Uterus (tissue), 4 donors: ENCODE results near the gene DIABLO. TPM values are rescaled to one million over a fixed set of nuclear protein-coding genes. Genes with fewer than 3 reads are reported as not detected.

ENCODE experiments used
- DNase-seq, 2 donors: peaks; one replicate each; pipeline ENCODE4 v3.0.0-alpha.2; 2019 to 2020
- H3K27ac ChIP-seq, 2 donors: fragments of 200-600 bp; sonication (generic); 1 replicate in 1 of 2; 2 replicates in 1 of 2; pipeline ENCODE4 v1.5.1; 2016 to 2018
- H3K27me3 ChIP-seq, 2 donors: fragments of 200-600 bp; sonication (generic); one replicate each; pipeline ENCODE4 v1.5.1; 2018 to 2019; ENCODE audit warnings: control low read depth in 1 of 2
- H3K36me3 ChIP-seq, 2 donors: fragments of 200-600 bp; sonication (generic); one replicate each; pipeline ENCODE4 v1.5.1; 2019; ENCODE audit warnings: control low read depth in 1 of 2
- H3K4me1 ChIP-seq, 2 donors: fragments of 200-600 bp; sonication (generic); one replicate each; pipeline ENCODE4 v1.5.1; 2018 to 2019; ENCODE audit warnings: control low read depth in 1 of 2
- H3K4me3 ChIP-seq, 2 donors: fragments of 200-600 bp; sonication (generic); 1 replicate in 1 of 2; 2 replicates in 1 of 2; pipeline ENCODE4 v1.5.1; 2018 to 2019; ENCODE audit warnings: mild to moderate bottlenecking in 1 of 2
- H3K9me3 ChIP-seq, 2 donors: fragments of 200-600 bp; sonication (generic); one replicate each; pipeline ENCODE4 v1.5.1; 2019; ENCODE audit warnings: control low read depth in 1 of 2
- CTCF ChIP-seq, 4 experiments: fragments of 200-600 bp in 2 of 4; fragments of 450-650 bp in 2 of 4; sonication (generic) in 2 of 4; IDR thresholded peaks; one replicate each; pipeline ENCODE4 v1.5.1; 2016 to 2019; ENCODE audit warnings: antibody characterized with exemption in 4 of 4, mild to moderate bottlenecking in 2 of 4, moderate library complexity in 1 of 4
- POLR2A ChIP-seq, 2 donors: fragments of 450-650 bp; IDR thresholded peaks; one replicate each; pipeline ENCODE4 v1.6.1; 2016; ENCODE audit warnings: antibody characterized with exemption in 2 of 2, mild to moderate bottlenecking in 1 of 2, moderate library complexity in 1 of 2
- intact Hi-C: fragments of 100-400 bp; cut with DNase I; formaldehyde crosslinking; loops from one replicate; pipeline ENCODE4 v1.15.1; 2023; ENCODE audit warnings: low total_unique reads
- total RNA-seq, 4 donors: library from RNA; depleted of rRNA in 3 of 4; stranded (reverse); fragments of >200 nt in 3 of 4; gene quantifications; one replicate each; pipeline versions ENCODE4 v1.1.0 to v1.2.4, GENCODE V29; 2014 to 2023
- donor health status: DM: yes; HTN: yes; CAD: no.

The DIABLO gene
- total RNA-seq, 4 donors from 2014 or later = 46.2 to 68.9 (median 53.9) TPM

- Histone ChIP-seq H3K4me3 (no peak overlapping the region), H3K27me3 (no peaks in the 10 kb centered on the region), H3K27ac (no peak overlapping the region), H3K9me3 (no peaks in the 10 kb centered on the region), H3K36me3 (no peaks in the 10 kb centered on the region), H3K4me1 (no peaks in the 10 kb centered on the region)
- TF ChIP-seq CTCF (IDR thresholded peaks at IDR 0.05) (no peak), POLR2A (IDR thresholded peaks at IDR 0.05) (no peak)
- no peak for DNase-seq
- intact Hi-C loops = no loop called here
Measured at GRCh38 chr12:122185494-122186082, 40.3 kb downstream of the DIABLO start.

- H3K27me3 ChIP-seq = no peaks in the 10 kb centered on the region
- intact Hi-C loops = no loop called here
- no peak overlapping the region for H3K4me3 ChIP-seq
Measured at GRCh38 chr12:122185079-122185478, 40.8 kb downstream of the DIABLO start.

GRCh38 chr12:122184517-122184916, 41.3 kb downstream of the DIABLO start:
- H3K36me3 ChIP-seq = no peaks in the 10 kb centered on the region
- H3K27me3 ChIP-seq = no peaks in the 10 kb centered on the region
- no peak overlapping the region for H3K27ac ChIP-seq
- no peak for DNase-seq
- no peak overlapping the region for H3K4me3 ChIP-seq
- intact Hi-C loops = no loop called here
- H3K4me1 ChIP-seq = no peaks in the 10 kb centered on the region
- no peak for TF ChIP-seq POLR2A (IDR thresholded peaks at IDR 0.05)
- no peak for TF ChIP-seq CTCF (IDR thresholded peaks at IDR 0.05)
- no peaks in the 10 kb centered on the region for H3K9me3 ChIP-seq

More at GRCh38 chr12:122185079-122185478, 40.8 kb downstream of the DIABLO start:
- Histone ChIP-seq H3K27ac (no peak overlapping the region), H3K9me3 (no peaks in the 10 kb centered on the region), H3K36me3 (no peaks in the 10 kb centered on the region), H3K4me1 (no peaks in the 10 kb centered on the region)
- TF ChIP-seq CTCF (IDR thresholded peaks at IDR 0.05) (no peak), POLR2A (IDR thresholded peaks at IDR 0.05) (no peak)
- no peak for DNase-seq

- intact Hi-C loops = no loop called here
Measured at GRCh38 chr12:122183588-122183940, 42.3 kb downstream of the DIABLO start.

More at GRCh38 chr12:122183588-122183940, 42.3 kb downstream of the DIABLO start:
- TF ChIP-seq POLR2A (IDR thresholded peaks at IDR 0.05) = no peak
- no peak for TF ChIP-seq CTCF (IDR thresholded peaks at IDR 0.05)
- H3K27me3 ChIP-seq = no peaks in the 10 kb centered on the region
- H3K36me3 ChIP-seq = no peaks in the 10 kb centered on the region
- no peaks in the 10 kb centered on the region for H3K9me3 ChIP-seq
- peak overlapping the region in 1 of 2 donors; percentile 34 for H3K4me3 ChIP-seq
- H3K27ac ChIP-seq = no peak overlapping the region
- no peak for DNase-seq
- H3K4me1 ChIP-seq = no peaks in the 10 kb centered on the region
